Adipocyte (in vitro differentiated cells): ENCODE measurements around the gene OTOS.

ENCODE experiments used
- DNase-seq: peaks from one replicate; pipeline ENCODE4 v3.0.0-alpha.2; 2015; ENCODE audit warnings: low read depth
- H3K27me3 ChIP-seq: replicated peaks from 2 replicates; pipeline ENCODE4 v1.7.0; 2013; ENCODE audit warnings: mild to moderate bottlenecking, low read length, moderate library complexity; ENCODE audit not compliant: control insufficient read depth, insufficient read depth
- H3K36me3 ChIP-seq: 2 replicates; pipeline ENCODE4 v1.7.0; 2013; ENCODE audit warnings: low read length, mild to moderate bottlenecking, moderate library complexity; ENCODE audit not compliant: control insufficient read depth, insufficient read depth, severe bottlenecking
- H3K4me1 ChIP-seq: 2 replicates; pipeline ENCODE4 v1.7.0; 2013; ENCODE audit warnings: mild to moderate bottlenecking, low read length, moderate library complexity; ENCODE audit not compliant: control insufficient read depth, insufficient read depth
- H3K4me3 ChIP-seq: 2 replicates; pipeline ENCODE4 v1.7.0; 2013; ENCODE audit warnings: mild to moderate bottlenecking, low read length, moderate library complexity
- H3K9ac ChIP-seq: 2 replicates; pipeline ENCODE4 v1.7.0; 2013; ENCODE audit warnings: mild to moderate bottlenecking, low read length, moderate library complexity
- H3K9me3 ChIP-seq: 2 replicates; pipeline ENCODE4 v1.7.0; 2013; ENCODE audit warnings: mild to moderate bottlenecking, low read length, moderate library complexity; ENCODE audit not compliant: control insufficient read depth

The OTOS gene

DNA sequence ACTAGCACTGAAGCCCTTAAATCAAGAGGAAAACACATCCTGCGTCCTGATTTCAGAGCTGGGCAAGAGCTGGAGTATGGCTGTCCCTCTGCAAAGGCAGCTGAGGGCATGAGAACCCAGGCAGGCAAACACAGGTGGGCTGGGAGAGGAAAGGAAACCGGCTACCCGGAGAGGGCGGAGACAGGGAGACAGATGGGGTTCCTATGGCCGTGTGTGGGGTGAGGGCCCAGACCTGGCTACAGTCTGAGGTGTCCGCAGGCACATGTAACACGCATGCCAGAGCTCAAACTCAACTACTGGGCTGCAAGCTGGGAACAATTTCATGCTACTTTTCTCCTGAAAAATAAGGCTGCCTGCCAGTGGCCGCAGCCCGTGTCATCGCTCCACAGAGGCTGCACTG lies 7.1 kb downstream of the OTOS start:
- Histone ChIP-seq H3K9ac (no peak overlapping the region), H3K27me3 (no peaks in the 10 kb centered on the region), H3K4me3 (no peak overlapping the region), H3K9me3 (no peaks in the 10 kb centered on the region), H3K36me3 (peaks cover 47% of the 10 kb centered on the region), H3K4me1 (peaks cover 14% of the 10 kb centered on the region)
- no peak for DNase-seq

DNA sequence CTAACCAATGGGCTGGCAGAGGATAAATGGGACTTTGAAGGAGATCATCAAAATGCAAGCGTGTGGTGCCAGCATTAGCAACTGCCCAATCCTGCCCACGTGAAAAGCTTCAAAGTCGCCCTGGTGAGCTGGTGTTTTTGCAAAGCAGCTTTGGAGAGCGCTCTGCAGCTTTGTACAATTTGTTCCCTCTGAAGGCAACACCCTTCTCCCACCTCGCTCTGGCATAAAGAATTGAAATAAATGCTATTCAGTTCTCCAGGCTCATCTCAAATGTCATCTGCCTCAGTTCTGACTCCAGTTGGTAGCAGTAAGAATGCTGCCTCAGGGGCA lies 7.8 kb downstream of the OTOS start:
- no peaks in the 10 kb centered on the region for H3K27me3 ChIP-seq
- no peak overlapping the region for H3K4me3 ChIP-seq
- DNase-seq: no peak
- H3K9ac ChIP-seq: no peak overlapping the region
- H3K9me3 ChIP-seq: no peaks in the 10 kb centered on the region
- H3K36me3 ChIP-seq: peaks cover 55% of the 10 kb centered on the region
- H3K4me1 ChIP-seq: peaks cover 14% of the 10 kb centered on the region

DNA sequence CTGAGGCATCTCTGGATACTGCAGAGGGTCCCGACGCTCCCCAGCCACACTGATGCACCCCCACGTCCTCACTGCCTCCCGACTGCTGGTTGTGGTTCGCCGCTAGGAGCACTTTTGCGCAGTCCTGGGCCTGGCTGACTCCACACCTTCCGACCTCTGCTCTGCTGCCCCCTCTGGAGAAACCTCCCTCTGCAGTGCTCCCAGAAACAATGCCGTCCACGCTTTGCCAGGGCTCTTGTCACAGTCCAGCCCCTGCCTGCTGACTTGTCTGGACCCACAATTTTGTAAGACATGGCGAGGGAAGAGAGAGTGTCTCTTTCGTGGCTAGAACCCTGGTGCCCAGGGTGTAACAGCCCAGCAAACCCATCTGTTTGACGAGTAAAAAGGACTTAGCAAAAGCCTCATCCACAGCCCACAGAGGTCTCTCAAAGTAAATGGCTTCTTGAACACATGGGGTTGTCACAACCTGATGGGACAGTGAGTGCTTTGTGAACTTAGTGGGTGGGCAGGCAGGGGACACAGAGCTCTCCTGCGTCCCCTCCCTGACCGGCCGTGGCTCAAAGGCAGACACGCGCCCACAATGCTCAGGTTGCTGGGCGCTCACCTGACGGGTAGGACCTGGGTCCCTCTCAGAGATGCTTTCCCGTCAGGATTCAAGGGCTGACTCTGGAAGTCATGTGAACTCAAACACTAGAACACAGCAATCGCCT lies 8.4 kb downstream of the OTOS start:
- Histone ChIP-seq H3K36me3 (peaks cover 59% of the 10 kb centered on the region), H3K4me1 (peaks cover 14% of the 10 kb centered on the region), H3K27me3 (no peaks in the 10 kb centered on the region), H3K9me3 (no peaks in the 10 kb centered on the region), H3K4me3 (no peak overlapping the region), H3K9ac (no peak overlapping the region)
- no peak for DNase-seq

DNA sequence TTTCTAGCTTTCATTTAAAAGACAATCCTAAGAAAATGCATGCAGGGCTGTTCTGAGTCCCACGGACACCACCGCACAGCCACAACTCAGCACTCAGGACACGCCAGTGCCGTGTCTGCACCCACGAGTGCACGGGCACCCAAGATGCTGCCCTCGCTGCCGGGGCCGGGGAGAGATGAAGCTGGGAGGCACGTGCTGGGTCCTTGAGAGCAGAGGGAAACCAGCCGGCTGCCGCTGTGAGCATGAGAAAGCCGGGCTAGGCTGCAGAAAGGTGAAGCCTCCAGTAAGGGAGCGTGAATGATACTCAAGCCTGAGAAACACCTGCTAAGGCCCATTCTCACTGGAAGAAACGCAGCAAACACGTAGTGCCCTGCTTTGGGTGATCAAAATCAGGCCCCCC lies 9.2 kb downstream of the OTOS start:
- no peaks in the 10 kb centered on the region for H3K9me3 ChIP-seq
- H3K4me3 ChIP-seq: no peak overlapping the region
- H3K27me3 ChIP-seq: no peaks in the 10 kb centered on the region
- peaks cover 14% of the 10 kb centered on the region for H3K4me1 ChIP-seq
- no peak overlapping the region for H3K9ac ChIP-seq
- no peak for DNase-seq
- H3K36me3 ChIP-seq: peaks cover 59% of the 10 kb centered on the region

DNA sequence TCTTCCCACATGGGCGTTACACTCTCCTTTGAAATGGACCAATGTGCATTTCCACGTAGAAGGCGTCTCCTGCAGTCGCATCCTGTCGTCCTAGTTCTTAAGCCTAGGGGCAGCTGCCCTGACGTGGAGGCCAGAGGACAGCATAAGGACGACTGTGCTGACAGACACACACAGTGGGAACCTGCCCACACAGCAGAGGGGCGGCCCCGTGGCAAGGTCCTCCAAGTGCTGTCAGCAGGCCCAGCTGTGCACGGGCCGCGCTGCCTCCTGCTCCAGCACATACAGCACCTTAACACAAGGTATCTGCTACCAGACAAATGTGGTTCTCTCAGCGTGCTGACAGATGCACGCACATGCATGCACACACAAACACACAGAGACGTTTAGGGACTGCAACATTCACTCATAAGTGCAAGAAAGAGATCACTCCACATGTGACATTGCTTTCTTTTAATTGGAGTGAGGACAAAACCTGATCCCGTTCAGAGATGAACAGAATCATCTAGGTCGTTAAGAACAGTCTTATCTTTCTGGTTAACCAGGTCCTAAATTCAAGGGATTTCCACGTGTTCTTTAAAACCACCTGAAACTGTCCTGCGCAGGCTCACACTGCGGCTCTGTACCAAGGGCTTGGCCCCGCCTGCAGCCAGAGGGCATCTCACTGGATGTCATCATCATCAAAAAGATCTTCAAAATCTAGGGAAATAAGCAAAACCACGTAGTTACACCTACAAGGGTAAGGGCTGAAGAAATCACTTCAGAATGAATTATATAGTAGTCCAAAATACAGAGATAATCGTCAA lies 9.9 kb downstream of the OTOS start:
- Histone ChIP-seq H3K27me3 (no peaks in the 10 kb centered on the region), H3K9ac (no peak overlapping the region), H3K4me3 (no peak overlapping the region), H3K4me1 (peaks cover 14% of the 10 kb centered on the region), H3K36me3 (peaks cover 62% of the 10 kb centered on the region), H3K9me3 (no peaks in the 10 kb centered on the region)
- no peak for DNase-seq

DNA sequence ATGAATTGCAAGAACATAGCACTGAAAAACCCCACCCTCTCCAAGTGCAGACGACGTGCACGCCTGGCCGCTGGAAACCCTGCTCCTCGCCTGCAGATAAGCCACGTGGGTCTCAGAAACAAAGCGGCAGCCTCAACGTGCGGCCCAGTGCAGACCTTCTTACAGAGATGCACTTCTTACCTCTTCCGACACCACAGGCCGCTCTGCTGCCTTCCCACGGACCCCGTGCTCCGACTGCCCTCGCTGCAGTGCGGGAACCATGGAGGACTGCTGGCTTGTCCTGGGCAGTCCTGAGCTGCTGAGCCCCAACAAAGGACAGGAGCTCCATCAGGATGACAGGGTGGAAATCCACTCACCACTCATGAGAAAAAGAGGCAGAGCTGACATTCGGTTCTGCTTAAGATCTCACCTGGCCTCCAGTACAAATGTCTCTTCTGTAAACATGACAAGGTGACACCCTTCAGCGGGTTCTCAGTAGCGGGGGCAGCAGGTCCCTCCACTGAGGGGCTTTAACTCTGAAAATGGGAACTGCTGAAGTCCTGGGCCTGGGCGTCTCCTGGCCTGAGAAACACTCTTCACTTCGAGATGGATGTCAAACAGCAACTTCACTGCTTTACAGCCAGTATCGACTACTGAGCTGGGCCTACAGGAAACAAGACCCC lies 10.6 kb downstream of the OTOS start:
- H3K4me1 ChIP-seq: peaks cover 8% of the 10 kb centered on the region
- H3K4me3 ChIP-seq: no peak overlapping the region
- no peaks in the 10 kb centered on the region for H3K27me3 ChIP-seq
- no peaks in the 10 kb centered on the region for H3K9me3 ChIP-seq
- H3K9ac ChIP-seq: no peak overlapping the region
- peaks cover 65% of the 10 kb centered on the region for H3K36me3 ChIP-seq
- DNase-seq: no peak

DNA sequence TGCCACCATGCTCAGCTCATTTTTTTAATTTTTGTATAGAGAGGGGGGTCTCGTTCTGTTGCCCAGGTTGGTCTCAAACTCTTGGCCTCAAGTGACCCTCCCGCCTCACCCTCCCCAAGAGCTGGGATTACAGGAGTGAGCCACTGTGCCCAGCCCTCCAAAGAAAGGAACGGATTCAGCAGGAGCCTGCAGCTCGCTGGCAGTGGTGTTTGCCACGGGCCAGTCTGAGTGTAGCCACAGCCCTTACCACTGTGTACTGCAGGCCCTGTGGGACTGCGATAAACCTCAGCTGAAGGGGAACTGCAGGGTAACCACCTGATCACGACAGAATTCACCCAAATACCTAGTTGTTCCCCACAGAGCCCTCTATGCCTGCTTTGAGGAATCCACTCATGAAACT lies 11.1 kb downstream of the OTOS start:
- Histone ChIP-seq H3K9ac (no peak overlapping the region), H3K36me3 (peaks cover 65% of the 10 kb centered on the region), H3K9me3 (no peaks in the 10 kb centered on the region), H3K4me1 (peaks cover 3% of the 10 kb centered on the region), H3K4me3 (no peak overlapping the region), H3K27me3 (no peaks in the 10 kb centered on the region)
- DNase-seq: no peak

DNA sequence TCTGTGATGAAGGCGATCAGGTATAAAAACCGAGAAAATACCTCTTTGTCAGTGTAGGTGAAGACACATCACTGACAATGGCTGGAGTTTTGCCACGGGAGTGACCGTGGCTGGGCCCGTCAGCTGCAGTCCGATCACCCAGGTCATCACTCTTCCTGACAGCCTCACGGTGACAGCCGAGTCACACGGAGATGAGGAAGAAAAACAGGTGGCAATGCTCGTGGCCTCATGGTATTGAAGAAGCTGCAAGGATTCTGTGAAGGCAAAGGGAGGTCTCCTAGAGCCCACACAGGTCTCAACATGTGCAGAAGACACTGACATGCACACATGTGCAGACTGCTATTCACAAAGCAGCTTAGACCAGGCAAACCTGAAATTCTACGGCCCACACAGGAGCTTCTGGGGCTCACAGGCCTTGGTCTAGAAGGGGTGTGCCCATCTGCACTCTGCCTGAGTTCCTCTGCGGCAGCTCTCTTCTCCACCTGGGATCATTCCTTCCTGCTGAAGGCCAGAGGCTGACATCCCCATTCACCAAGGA lies 11.8 kb downstream of the OTOS start:
- no peak overlapping the region for H3K9ac ChIP-seq
- no peaks in the 10 kb centered on the region for H3K27me3 ChIP-seq
- DNase-seq: no peak
- H3K4me1 ChIP-seq: no peaks in the 10 kb centered on the region
- no peaks in the 10 kb centered on the region for H3K9me3 ChIP-seq
- no peak overlapping the region for H3K4me3 ChIP-seq
- H3K36me3 ChIP-seq: peaks cover 65% of the 10 kb centered on the region

DNA sequence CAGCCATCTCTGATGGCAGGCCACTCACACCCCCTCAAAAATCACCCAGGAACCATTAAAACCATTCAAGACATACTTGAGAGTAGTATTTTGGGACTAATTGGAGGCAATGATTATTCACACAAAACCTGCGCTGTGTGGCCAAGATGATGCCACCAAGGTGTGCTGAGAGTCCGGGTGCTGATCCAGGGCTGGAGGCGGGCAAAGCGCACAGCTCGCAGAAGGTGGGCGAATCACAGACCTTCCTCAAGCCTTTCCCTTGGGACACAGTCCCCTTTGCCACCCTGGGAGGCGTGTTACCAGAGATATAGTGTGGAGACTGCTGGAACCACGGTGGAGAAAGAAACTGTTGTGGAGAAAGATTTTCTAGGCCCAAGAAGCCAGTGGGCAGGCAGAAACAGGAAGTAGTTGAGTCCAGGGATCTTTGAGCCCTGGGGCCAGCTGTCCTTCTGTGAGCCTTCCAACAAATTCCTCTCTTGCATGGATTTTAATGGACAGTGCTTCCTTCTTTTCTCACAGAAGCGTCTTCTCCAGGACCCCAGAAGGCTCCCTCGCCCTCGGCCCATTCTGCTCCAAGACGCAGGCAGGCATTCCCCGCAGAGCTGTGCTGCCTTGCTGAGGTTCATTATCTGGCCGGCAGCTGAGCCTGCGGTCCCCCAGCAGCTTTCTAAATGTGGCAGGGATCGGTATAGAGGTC lies 12.4 kb downstream of the OTOS start:
- Histone ChIP-seq H3K4me1 (no peaks in the 10 kb centered on the region), H3K36me3 (peaks cover 60% of the 10 kb centered on the region), H3K4me3 (no peak overlapping the region), H3K9me3 (no peaks in the 10 kb centered on the region), H3K9ac (no peak overlapping the region), H3K27me3 (no peaks in the 10 kb centered on the region)
- DNase-seq: no peak

DNA sequence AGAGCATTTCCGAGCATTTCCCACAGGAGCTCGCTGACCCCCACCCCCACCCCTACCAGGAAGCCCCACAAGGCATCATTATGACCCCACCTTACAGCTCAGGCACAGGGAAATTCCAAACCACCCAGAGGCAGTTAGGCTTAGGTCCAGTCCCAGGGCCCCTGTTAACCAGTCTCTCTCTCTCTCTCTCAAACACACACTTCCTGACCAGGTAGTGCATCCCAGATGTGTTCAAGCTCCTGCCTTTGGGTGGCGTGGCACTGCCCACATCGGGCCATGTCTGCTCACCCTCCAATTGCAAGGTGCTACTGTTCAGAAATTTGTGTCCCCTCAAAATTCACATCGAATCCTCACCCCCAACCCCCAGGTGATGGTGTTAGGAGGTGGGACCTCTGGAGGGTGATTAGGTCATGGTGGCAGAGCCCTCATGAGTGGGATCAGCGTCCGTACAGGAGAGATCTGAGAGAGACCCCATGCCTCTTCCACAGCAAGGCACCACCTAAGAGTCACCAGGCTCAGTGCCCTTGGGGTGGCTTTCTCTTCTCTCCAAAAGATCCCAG lies 13.2 kb downstream of the OTOS start:
- no peak overlapping the region for H3K9ac ChIP-seq
- H3K27me3 ChIP-seq: no peaks in the 10 kb centered on the region
- peaks cover 53% of the 10 kb centered on the region for H3K36me3 ChIP-seq
- no peak overlapping the region for H3K4me3 ChIP-seq
- no peaks in the 10 kb centered on the region for H3K4me1 ChIP-seq
- DNase-seq: no peak
- no peaks in the 10 kb centered on the region for H3K9me3 ChIP-seq

DNA sequence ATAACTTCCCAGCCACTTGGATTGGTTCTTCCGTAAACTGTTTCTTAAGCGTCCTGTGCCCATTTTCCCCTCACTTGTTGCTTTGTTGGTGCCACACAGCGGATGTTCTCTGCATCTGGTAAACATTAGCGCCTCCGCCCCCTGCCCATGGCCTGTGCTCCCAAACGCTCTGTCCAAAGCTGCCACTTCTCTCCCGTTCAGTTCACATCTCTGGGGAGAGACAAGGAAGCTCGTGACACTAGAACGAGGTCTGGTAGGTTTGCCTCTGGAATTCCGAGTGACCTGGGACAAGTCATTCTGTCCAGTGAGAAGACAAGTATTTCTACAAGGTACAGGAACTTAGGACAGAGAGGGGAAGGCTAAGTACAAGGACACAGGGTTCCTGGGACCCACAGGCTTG lies 13.7 kb downstream of the OTOS start:
- no peaks in the 10 kb centered on the region for H3K27me3 ChIP-seq
- no peaks in the 10 kb centered on the region for H3K9me3 ChIP-seq
- DNase-seq: no peak
- H3K4me1 ChIP-seq: no peaks in the 10 kb centered on the region
- H3K36me3 ChIP-seq: peaks cover 47% of the 10 kb centered on the region
- H3K9ac ChIP-seq: no peak overlapping the region
- H3K4me3 ChIP-seq: no peak overlapping the region
